Kidney (tissue), 14 donors: ENCODE measurements around the gene UPF1. TPM values are rescaled to one million over a fixed set of nuclear protein-coding genes. Genes with fewer than 3 reads are reported as not detected.

Experiments used
- DNase-seq, 5 donors: peaks; one replicate each; pipeline ENCODE4 v3.0.0-alpha.2; 2013 to 2020
- FAIRE-seq: peaks from 2 replicates; lab custom pipeline; 2012; peaks lifted over from hg19 to GRCh38; lab: Jason Lieb, UNC
- H3K27ac ChIP-seq, 2 donors: one replicate each; pipeline ENCODE4 v1.7.0; 2013; ENCODE audit warnings: low read depth in 2 of 2, low read length in 2 of 2, inconsistent platforms in 1 of 2
- H3K27me3 ChIP-seq: one replicate; pipeline ENCODE4 v1.7.1; 2013; ENCODE audit warnings: low read length, inconsistent platforms; ENCODE audit not compliant: control insufficient read depth, insufficient read depth
- H3K36me3 ChIP-seq, 3 donors: one replicate each; pipeline versions ENCODE4 v1.7.0 to v1.7.1; 2013; ENCODE audit warnings: low read length in 3 of 3, control low read depth in 1 of 3, inconsistent platforms in 1 of 3; ENCODE audit not compliant: insufficient read depth in 3 of 3, control insufficient read depth in 2 of 3
- H3K4me1 ChIP-seq, 3 donors: one replicate each; pipeline versions ENCODE4 v1.7.0 to v1.7.1; 2013; ENCODE audit warnings: low read length in 3 of 3, inconsistent platforms in 1 of 3, low read depth in 1 of 3; ENCODE audit not compliant: control insufficient read depth in 2 of 3, insufficient read depth in 2 of 3
- H3K4me3 ChIP-seq, 3 donors: one replicate each; pipeline versions ENCODE4 v1.7.0 to v1.8.1; 2013; ENCODE audit warnings: low read length in 3 of 3, control low read depth in 1 of 3, inconsistent platforms in 1 of 3
- H3K9ac ChIP-seq, 3 donors: one replicate each; pipeline versions ENCODE4 v1.7.0 to v1.7.1; 2013; ENCODE audit warnings: low read length in 3 of 3, control low read depth in 1 of 3, inconsistent platforms in 1 of 3
- H3K9me3 ChIP-seq, 3 donors: one replicate each; pipeline versions ENCODE4 v1.7.0 to v1.7.1; 2013; ENCODE audit warnings: low read length in 3 of 3, control low read depth in 1 of 3, inconsistent platforms in 1 of 3; ENCODE audit not compliant: control insufficient read depth in 2 of 3, insufficient read depth in 1 of 3
- CTCF ChIP-seq: IDR thresholded peaks from 3 replicates; pipeline ENCODE4 v1.5.1; 2012; ENCODE audit warnings: mild to moderate bottlenecking, moderate library complexity, borderline replicate concordance; ENCODE audit not compliant: insufficient read depth; ENCODE audit errors: extremely low read depth
- intact Hi-C: fragments of 100-400 bp; cut with DNase I; formaldehyde crosslinking; loops from one replicate; pipeline ENCODE4 v1.11.1; 2022
- polyA plus RNA-seq: library from polyadenylated mRNA; stranded (reverse); fragments of 350-450 nt; fragmentation: Illumina TruSeq; extraction: RNeasy Lipid Tissue Mini Kit (QIAGEN cat#74804); gene quantifications from one replicate; pipeline ENCODE4 v1.2.3, GENCODE V29; 2014; ENCODE audit warnings: low read depth, low replicate concordance; ENCODE audit not compliant: insufficient read depth
- total RNA-seq: library from RNA; stranded (reverse); fragmentation: NEBNext Ultra II Directional; extraction: Animal tissue kit (Norgen Biotek cat#: 25700); gene quantifications from one replicate; pipeline ENCODE4 v1.2.1, GENCODE V29; 2021
- donor health status: control.
- donor health status: control.
- donor health status: control.
- donor health status: control.
- donor health status: control.
- donor health status: DM: yes; HTN: yes; CAD: no.
- donor health status: Normal renal cell carcinoma (clear cell type).

The UPF1 gene
- total and polyA plus RNA-seq, 2 donors from 2014 or later, result 34.2 to 70.1 TPM

GRCh38 chr19:18858906-18859646 is 27.3 kb downstream of the UPF1 start:
- DNase-seq (no peak), FAIRE-seq (no peak)
- Histone ChIP-seq H3K4me1 (peaks cover 0 to 2% (median 0%) of the 10 kb centered on the region in 3 donors), H3K9me3 (no peaks in the 10 kb centered on the region), H3K27ac (no peak overlapping the region), H3K27me3 (no peaks in the 10 kb centered on the region), H3K36me3 (peaks cover 7 to 90% (median 46%) of the 10 kb centered on the region in 3 donors), H3K9ac (no peak overlapping the region), H3K4me3 (no peak overlapping the region)
- TF ChIP-seq CTCF, result no peak
- intact Hi-C loops, result no loop called here

DNA sequence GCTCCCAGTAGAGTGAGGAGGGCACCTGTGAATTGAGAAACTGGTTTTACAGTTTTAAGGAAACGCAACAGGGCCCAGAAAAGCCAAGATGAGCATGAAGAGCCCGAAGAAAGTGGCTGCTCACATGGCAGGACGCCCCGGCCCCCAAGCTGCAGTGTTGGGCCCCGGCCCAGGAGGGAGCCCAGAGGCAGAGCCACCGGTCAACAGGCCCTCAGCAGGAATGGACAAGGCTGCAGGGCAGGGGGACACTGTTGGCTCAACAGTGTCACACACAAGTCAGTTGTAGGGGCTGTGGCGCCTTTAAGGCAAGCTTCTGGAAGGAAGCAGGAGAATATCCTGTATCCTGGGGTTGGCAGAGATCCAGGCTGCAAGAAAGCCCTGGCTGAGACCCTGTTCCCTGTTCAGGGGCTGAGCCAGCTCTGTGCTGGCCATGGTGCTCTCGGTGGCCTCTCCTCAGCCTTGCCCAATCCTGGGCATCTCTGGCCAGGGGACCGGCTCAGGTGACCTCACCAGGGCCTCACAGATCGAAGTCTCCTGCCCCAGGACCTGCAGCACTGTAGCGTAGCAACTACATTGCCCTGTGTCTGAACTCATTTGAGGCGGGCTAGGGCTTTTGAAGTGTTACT is 28.0 kb downstream of the UPF1 start:
- H3K36me3 ChIP-seq, result peaks cover 7 to 89% (median 42%) of the 10 kb centered on the region in 3 donors
- peaks cover 0 to 2% (median 0%) of the 10 kb centered on the region in 3 donors for H3K4me1 ChIP-seq
- no peak overlapping the region for H3K4me3 ChIP-seq
- H3K27me3 ChIP-seq, result no peaks in the 10 kb centered on the region
- DNase-seq, result peak in 1 of 5 donors; percentile 56
- intact Hi-C loops, result no loop called here
- no peak overlapping the region for H3K9ac ChIP-seq
- FAIRE-seq, result no peak
- no peak for TF ChIP-seq CTCF
- no peak overlapping the region for H3K27ac ChIP-seq
- no peaks in the 10 kb centered on the region for H3K9me3 ChIP-seq

- DNase-seq, result no peak
- no peak for TF ChIP-seq CTCF
- Histone ChIP-seq H3K4me3 (no peak overlapping the region), H3K27ac (no peak overlapping the region), H3K27me3 (no peaks in the 10 kb centered on the region), H3K36me3 (peaks cover 7 to 87% (median 43%) of the 10 kb centered on the region in 3 donors), H3K9me3 (no peaks in the 10 kb centered on the region), H3K9ac (no peak overlapping the region), H3K4me1 (peaks cover 0 to 2% (median 0%) of the 10 kb centered on the region in 3 donors)
- intact Hi-C loops, result no loop called here
- FAIRE-seq, result no peak
Measured at GRCh38 chr19:18860302-18860700, 28.5 kb downstream of the UPF1 start.
